Measurements from ENCODE around the gene PEX14.

DNA sequence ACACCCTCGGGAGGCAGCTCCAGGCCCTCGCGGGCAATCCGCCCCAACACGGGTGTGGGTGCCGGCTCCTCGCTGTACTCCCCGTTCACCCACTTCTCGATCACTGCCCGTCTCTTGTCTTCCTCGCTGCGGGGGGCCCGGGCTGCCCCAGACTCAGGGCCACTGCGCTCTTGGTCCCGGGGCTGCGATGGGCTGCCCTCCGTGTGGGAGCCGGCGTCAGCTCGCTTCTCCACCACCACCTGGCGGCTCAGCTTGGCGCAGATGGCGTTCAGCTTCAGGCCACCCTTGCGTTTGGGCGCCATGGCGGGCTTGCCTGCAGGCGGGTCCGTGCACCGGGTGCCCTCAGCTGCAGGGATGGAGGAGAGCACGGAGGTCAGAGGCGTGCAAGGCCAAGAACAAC, 190.5 kb downstream of the PEX14 start:
- TF ChIP-seq, protein P1, sequence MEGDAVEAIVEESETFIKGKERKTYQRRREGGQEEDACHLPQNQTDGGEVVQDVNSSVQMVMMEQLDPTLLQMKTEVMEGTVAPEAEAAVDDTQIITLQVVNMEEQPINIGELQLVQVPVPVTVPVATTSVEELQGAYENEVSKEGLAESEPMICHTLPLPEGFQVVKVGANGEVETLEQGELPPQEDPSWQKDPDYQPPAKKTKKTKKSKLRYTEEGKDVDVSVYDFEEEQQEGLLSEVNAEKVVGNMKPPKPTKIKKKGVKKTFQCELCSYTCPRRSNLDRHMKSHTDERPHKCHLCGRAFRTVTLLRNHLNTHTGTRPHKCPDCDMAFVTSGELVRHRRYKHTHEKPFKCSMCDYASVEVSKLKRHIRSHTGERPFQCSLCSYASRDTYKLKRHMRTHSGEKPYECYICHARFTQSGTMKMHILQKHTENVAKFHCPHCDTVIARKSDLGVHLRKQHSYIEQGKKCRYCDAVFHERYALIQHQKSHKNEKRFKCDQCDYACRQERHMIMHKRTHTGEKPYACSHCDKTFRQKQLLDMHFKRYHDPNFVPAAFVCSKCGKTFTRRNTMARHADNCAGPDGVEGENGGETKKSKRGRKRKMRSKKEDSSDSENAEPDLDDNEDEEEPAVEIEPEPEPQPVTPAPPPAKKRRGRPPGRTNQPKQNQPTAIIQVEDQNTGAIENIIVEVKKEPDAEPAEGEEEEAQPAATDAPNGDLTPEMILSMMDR (IDR thresholded peaks at IDR 0.05): no peak
- TF ChIP-seq POLR2A (IDR thresholded peaks at IDR 0.05): no peak

Measured in heart left ventricle (tissue), 13 donors.